Activated CD8-positive, alpha-beta memory T cell treated with anti-CD3 and anti-CD28 coated beads, Interleukin-2, amount 50 U/mL, for 24 hours (primary cell): ENCODE results near the gene LRRN4CL.
"Not testable (repeated sequence)": the region's sequence is repeated elsewhere in the genome, so short reads cannot be mapped to it uniquely, and the experiment has no call there.

Source experiments
- DNase-seq: peaks from one replicate; pipeline ENCODE4 v3.0.0-alpha.2; 2020; ENCODE audit errors: extremely low read depth

Gene LRRN4CL

GRCh38 chr11:62676698-62677097, 12.6 kb downstream of the LRRN4CL start:
- DNase-seq, result no peak

- not testable (repeated sequence) for DNase-seq
Observed at GRCh38 chr11:62675415-62675814, 13.9 kb downstream of the LRRN4CL start.

- no peak for DNase-seq
Observed at GRCh38 chr11:62673196-62673525, 16.2 kb downstream of the LRRN4CL start.

- no peak for DNase-seq
Observed at GRCh38 chr11:62671608-62672389, 17.5 kb downstream of the LRRN4CL start, which contains the start of the genes LBHD1 and UQCC3. TSS of gene LBHD1 (minus strand) at chr11:62672267. CDS start at chr11:62670031, 2,236 bp downstream. TSS of gene UQCC3 (plus strand) at chr11:62671673. CDS start at chr11:62671746, 73 bp downstream.

GRCh38 chr11:62671236-62671607, 18.1 kb downstream of the LRRN4CL start:
- no peak for DNase-seq

GRCh38 chr11:62669420-62670161, 19.7 kb downstream of the LRRN4CL start:
- DNase-seq, result no peak

GRCh38 chr11:62667460-62667859, 21.9 kb downstream of the LRRN4CL start:
- no peak for DNase-seq

GRCh38 chr11:62666259-62666926, 22.9 kb downstream of the LRRN4CL start:
- no peak for DNase-seq

GRCh38 chr11:62665599-62666258, 23.6 kb downstream of the LRRN4CL start:
- no peak for DNase-seq

GRCh38 chr11:62665075-62665598, 24.2 kb downstream of the LRRN4CL start, which contains the start of the genes C11orf98 and CSKMT:
TSS of gene C11orf98 (minus strand) at chr11:62665210. CDS start at chr11:62665169, 41 bp downstream.
TSS of gene CSKMT (plus strand) at chr11:62665312. CDS start at chr11:62665880, 568 bp downstream.
- peak; percentile 92 for DNase-seq

GRCh38 chr11:62664405-62665074, 24.8 kb downstream of the LRRN4CL start:
- no peak for DNase-seq

GRCh38 chr11:62656796-62657429, 32.4 kb downstream of the LRRN4CL start:
- no peak for DNase-seq

GRCh38 chr11:62654297-62654696, 35.0 kb downstream of the LRRN4CL start:
- DNase-seq, result no peak

GRCh38 chr11:62652161-62653006, 36.9 kb downstream of the LRRN4CL start:
- no peak for DNase-seq

- DNase-seq, result not testable (repeated sequence)
Observed at GRCh38 chr11:62650283-62650682, 39.0 kb downstream of the LRRN4CL start.

GRCh38 chr11:62649486-62649885, 39.8 kb downstream of the LRRN4CL start:
- no peak for DNase-seq

GRCh38 chr11:62648967-62649364, 40.4 kb downstream of the LRRN4CL start:
- no peak for DNase-seq

- DNase-seq, result no peak
Observed at GRCh38 chr11:62648185-62648966, 41.0 kb downstream of the LRRN4CL start.

- no peak for DNase-seq
Observed at GRCh38 chr11:62647609-62648005, 41.7 kb downstream of the LRRN4CL start.
